ENCODE data around the gene LAMA1.

LAMA1 gene

GRCh38 chr18:7104649-7105048 is 12.9 kb downstream of the LAMA1 start:
- no peak for DNase-seq

- DNase-seq: no peak
These were observed 15.5 kb downstream of the LAMA1 start for GRCh38 chr18:7102131-7102530.

GRCh38 chr18:7096838-7097237 is 20.8 kb downstream of the LAMA1 start:
- DNase-seq: no peak

- DNase-seq: no peak
These were observed 23.2 kb downstream of the LAMA1 start for GRCh38 chr18:7094427-7094826.

GRCh38 chr18:7090771-7091170 is 26.8 kb downstream of the LAMA1 start:
- no peak for DNase-seq

- DNase-seq: no peak
These were observed 28.2 kb downstream of the LAMA1 start for GRCh38 chr18:7089369-7089768.

GRCh38 chr18:7084080-7085065 is 33.2 kb downstream of the LAMA1 start:
- no peak for DNase-seq

- DNase-seq: no peak
These were observed 34.9 kb downstream of the LAMA1 start for GRCh38 chr18:7082671-7083070.

- DNase-seq: no peak
These were observed 38.4 kb downstream of the LAMA1 start for GRCh38 chr18:7079231-7079630.

- DNase-seq: no peak
These were observed 45.0 kb downstream of the LAMA1 start for GRCh38 chr18:7072593-7072992.

- no peak for DNase-seq
These were observed 46.0 kb downstream of the LAMA1 start for GRCh38 chr18:7071600-7071999.

GRCh38 chr18:7070466-7070865 is 47.1 kb downstream of the LAMA1 start:
- DNase-seq: no peak

GRCh38 chr18:7068871-7069590 is 48.6 kb downstream of the LAMA1 start:
- DNase-seq: no peak

- DNase-seq: no peak
These were observed 50.5 kb downstream of the LAMA1 start for GRCh38 chr18:7066965-7067555.

GRCh38 chr18:7065736-7066135 is 51.9 kb downstream of the LAMA1 start:
- no peak for DNase-seq

- no peak for DNase-seq
These were observed 53.3 kb downstream of the LAMA1 start for GRCh38 chr18:7064346-7064745.

- DNase-seq: no peak
These were observed 54.8 kb downstream of the LAMA1 start for GRCh38 chr18:7062811-7063210.

GRCh38 chr18:7062236-7062635 is 55.4 kb downstream of the LAMA1 start:
- no peak for DNase-seq

GRCh38 chr18:7059276-7059675 is 58.3 kb downstream of the LAMA1 start:
- no peak for DNase-seq

GRCh38 chr18:7056026-7056425 is 61.6 kb downstream of the LAMA1 start:
- no peak for DNase-seq

GRCh38 chr18:7049951-7050350 is 67.6 kb downstream of the LAMA1 start:
- no peak for DNase-seq

- DNase-seq: no peak
These were observed 69.5 kb downstream of the LAMA1 start for GRCh38 chr18:7048081-7048480.

GRCh38 chr18:7047336-7047735 is 70.3 kb downstream of the LAMA1 start:
- DNase-seq: no peak
